HG02852 (cell line): ENCODE measurements around the gene FBXL15.

Source experiments
- ATAC-seq: cut with Tn5 transposase; IDR thresholded peaks from one replicate; pipeline ENCODE4 v1.9.1; 2021; ENCODE audit warnings: mild to moderate bottlenecking, moderate library complexity; ENCODE audit not compliant: unreplicated experiment

The FBXL15 gene

DNA sequence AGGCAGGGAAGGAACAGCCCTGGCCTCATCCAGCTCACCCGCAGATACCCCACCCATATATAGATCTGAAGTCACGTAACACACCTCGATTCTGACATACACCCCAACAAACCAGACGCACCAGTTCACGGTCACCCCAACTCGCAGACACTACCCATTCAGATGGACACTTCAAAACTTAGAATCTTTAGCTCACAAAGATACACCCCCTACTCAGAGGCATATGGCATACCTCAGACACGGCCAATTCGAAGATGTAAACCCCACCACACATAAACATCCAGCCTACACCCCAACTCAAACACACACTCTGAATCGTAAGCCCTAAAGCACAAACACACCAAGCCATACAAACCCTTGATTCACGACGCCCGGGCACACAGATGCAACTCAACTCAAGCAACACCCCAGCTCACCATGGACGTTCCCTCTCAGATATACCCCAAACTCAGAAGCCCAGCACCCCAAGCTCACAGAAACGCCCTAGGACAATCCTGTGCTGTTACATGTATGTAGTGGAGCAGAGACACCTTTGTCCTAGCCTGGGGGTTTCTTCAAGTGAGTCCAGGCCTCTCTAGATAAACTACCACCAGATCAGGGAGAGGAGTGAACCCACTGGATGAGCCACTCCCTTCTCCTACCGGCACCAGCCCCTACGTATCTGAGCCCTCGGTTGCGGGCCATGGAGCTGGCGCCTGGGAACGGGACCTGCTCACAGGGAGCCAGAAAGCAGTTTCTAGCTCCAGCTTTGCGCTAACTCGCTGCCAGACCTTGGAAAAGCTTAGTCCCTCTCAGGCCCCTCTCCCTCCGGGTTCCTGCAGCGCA, 10.8 kb upstream of the FBXL15 start:
- ATAC-seq, result no peak

- ATAC-seq, result no peak
Measured at GRCh38 chr10:102410429-102411073, 10.1 kb upstream of the FBXL15 start.

GRCh38 chr10:102411341-102412255, 9.0 kb upstream of the FBXL15 start:
- ATAC-seq, result no peak

GRCh38 chr10:102412293-102412692, 8.3 kb upstream of the FBXL15 start:
- ATAC-seq, result no peak

- no peak for ATAC-seq
Measured at GRCh38 chr10:102413053-102413705, 7.5 kb upstream of the FBXL15 start.

DNA sequence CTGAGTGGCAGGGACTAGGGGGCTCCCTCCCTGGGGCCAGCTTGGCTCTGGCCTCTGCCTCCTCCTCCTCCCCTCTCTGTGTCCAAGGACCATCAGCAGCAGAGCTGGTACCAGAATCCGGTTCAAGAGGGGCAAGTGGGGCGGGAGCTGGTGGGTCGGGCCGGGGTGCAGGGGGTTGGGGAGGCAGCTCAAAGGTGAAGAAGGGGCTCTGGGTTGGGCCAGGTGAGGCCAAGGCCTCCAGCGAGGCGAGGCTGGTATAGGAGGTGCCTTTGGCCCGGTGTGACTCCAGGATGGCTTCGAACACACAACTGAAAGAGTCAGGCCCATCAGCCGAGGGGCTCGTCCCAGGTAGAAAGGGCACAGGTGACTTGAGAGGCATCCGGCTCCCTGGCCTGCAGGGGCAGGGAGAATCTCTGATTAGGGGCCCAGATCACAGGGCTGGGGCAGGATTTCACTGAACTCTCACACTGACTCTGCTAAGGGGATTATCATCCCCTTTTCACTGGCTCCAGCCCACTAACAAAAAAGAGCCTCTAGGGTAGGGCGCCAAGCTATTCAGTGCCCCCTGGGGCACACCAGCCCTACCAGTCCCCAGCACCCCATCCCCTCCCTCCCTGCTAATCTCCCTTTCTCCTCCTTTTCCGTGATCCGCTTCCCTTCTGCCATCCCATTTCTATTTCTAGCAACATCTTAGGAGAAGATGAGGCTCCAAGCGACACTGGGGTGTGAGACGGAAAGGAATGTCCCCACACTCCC, 6.7 kb upstream of the FBXL15 start:
- no peak for ATAC-seq

DNA sequence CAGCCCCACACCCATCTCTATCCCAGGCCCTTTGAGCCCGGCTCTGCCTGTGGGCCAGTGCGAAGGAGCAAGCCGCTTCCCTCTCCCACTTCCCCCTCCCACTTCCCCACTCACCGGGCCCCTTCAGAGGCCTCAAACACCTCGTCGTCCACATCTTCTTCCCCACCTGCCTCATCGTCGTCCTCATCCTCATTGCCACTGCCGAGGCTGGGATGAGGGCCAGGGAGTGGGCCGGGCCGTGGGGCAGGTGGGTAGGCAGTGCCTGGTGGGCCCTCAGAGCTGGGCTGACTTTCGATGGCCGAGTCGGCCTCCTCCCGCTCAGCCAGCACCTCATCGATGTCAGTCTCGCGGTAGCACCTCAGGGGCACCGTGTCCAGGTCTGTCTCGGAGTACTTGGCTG, 5.9 kb upstream of the FBXL15 start:
- ATAC-seq, result no peak

DNA sequence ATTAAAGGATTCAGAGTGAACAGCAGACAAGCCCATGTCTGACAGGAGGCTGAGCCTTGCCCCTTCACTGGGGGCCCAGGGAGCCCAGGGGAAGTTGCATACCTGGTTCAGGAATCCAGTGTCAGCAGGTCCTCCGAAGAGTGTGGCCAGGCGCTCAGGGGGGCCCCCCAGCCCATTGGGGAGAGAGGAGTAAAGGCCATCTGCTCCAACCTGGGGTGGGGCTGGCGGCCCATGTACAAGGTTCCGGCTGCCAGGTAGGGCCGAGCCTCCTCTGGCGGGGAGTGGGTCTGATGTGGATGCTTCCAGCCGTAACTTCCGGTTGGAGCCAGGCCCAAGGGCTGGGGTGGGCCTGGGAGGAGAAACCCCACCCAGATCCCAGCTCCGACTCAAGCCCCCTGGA, 4.4 kb upstream of the FBXL15 start:
- no peak for ATAC-seq

DNA sequence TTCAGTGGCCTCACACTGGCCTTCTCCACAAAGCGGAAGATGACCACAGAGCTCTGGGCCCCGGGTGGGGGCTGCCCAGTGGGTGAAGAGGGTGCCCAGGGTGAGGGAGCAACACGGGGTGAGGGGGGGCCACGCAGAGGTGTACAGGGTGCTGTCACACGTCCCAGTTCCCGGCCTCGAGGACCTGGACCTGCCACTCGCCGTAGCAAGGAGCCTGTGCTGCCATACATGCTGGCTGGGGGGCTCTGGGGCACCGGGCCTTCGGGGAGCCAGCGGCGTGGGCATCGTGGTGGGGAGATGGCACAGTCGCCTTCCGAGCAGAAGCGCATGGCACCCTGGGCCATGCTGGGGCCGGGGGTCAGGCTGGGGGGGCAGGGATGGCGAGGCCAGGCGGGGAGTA, 3.9 kb upstream of the FBXL15 start:
- no peak for ATAC-seq

GRCh38 chr10:102418622-102419268, 1.9 kb upstream of the FBXL15 start, which contains the start of gene PSD:
PSD (minus strand) TSS chr10:102418785; CDS start chr10:102417038, 1,747 bp downstream.
- no peak for ATAC-seq

DNA sequence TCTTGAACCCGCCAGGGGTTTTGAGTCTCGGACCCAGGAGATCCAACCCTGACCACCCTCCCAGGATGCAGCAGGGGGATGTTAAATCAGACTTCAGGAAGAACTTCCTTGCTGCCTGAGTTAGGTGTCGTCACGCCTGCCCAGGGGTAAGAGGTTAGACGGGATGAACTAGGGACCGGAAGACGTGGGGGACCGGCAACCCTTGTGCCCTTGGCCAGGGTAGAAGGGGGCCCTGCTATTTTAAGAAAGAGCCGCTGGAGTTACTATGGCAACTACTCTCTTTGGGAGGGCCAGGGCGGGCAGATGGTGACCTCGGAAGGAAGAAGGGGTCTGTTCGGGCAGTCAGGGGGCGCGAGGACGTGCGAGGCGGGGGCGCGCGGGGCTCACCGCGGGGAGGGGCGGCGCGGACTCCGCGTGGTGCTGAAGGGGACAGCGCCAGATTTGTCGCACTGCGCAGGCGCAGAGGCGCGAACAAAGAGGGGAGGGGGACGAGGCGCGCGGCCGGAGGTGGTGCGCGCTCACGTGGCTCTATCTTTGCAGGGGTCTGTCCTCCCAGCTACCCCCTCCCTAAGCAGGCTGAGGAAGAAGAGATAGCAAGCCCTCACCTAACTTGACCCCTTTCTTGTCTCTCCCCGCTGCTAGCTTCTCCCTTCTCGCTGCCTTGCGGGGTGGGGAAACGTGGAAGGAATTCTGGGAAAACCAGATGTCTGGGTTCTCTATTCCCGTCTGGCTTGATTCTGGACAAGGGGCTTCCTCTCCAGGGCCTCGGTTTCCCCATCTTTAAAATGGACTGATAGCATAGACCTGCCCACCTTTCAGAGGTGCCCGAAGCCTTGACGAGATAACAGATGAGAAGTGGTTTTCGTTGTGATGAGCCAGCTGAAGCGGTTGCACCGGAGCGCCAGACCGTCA, 1.1 kb upstream of the FBXL15 start:
- ATAC-seq, result no peak

DNA sequence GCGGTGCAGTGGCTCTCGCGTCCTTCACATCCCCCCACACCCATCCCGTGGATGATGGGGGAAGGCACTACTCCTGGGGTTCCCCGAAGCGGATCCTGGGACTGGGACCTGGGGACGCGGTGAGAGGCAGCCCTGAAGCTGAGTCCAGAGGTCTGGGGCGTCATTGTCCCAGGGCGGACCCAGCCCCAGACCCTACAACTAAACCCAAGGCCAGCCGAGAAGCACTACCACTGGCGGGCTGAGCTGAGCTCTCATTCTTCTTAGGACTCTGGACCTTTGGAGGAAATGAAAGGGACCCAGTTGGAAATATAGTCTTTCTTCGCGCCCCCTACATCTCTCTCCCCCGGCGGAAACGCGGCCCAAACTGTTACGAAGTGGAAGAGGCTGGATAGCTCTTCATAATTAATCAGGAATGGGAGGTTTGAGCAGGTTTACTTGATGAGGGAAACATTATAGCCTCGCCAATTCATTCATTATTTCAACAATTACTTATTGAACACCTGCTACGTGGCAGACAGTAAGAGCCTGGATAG, 389 bp upstream of the FBXL15 start:
- ATAC-seq, result no peak

- peak; percentile 5 for ATAC-seq
Measured at GRCh38 chr10:102421507-102421756, 796 bp downstream of the FBXL15 start.

- ATAC-seq, result no peak
Measured at GRCh38 chr10:102421757-102422512, 1.3 kb downstream of the FBXL15 start.

DNA sequence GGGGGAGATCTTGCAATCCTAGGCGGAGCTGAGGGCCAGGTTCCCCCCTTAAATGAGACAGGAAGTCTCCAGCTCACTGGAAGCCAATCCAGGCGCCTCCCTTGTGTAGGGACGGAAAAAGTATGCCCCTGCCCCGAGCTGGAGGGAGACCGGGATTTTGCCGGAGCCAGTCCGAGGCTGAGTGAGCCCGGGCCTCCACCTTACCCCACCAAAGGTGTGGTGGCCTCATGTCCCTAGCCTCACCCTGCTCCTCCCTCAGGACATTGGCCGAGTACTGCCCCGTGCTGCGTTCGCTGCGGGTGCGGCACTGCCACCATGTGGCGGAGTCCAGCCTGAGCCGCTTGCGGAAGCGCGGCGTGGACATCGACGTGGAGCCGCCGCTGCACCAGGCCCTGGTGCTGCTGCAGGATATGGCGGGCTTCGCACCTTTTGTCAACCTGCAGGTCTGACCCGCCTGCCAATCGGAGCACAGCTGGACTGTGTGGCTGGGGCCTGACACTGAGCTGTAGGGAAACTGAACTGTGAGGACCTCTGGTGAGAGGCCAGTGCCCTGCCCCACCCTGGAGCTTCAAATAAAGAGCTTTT, 2.0 kb downstream of the FBXL15 start:
- no peak for ATAC-seq

GRCh38 chr10:102423372-102423968, 2.8 kb downstream of the FBXL15 start:
- no peak for ATAC-seq

GRCh38 chr10:102424145-102424544, 3.5 kb downstream of the FBXL15 start:
- ATAC-seq, result no peak
